ENCODE results near the gene MBD3L2. TPM values are rescaled to one million over a fixed set of nuclear protein-coding genes. Genes with fewer than 3 reads are reported as not detected.
A peak's percentile ranks its signal among the peaks of the same experiment; 100 is the strongest.
"Not testable (repeated sequence)": the region's sequence is repeated elsewhere in the genome, so short reads cannot be mapped to it uniquely, and the experiment has no call there.

Gene MBD3L2
- total and polyA plus RNA-seq, 3 experiments from 2014 or later, result not detected

- H3K9me3 ChIP-seq (ENCODE audit: low read length); DNase-seq; H3K4me3 Mint-ChIP-seq; H3K36me3 Mint-ChIP-seq; POLR2A ChIA-PET; H3K9me3 Mint-ChIP-seq; CTCF ChIA-PET; H3K27me3 ChIP-seq (ENCODE audit: insufficient read depth, low read length, poor library complexity, severe bottlenecking); H3K4me3 ChIP-seq (ENCODE audit: low read length); H3K4me1 Mint-ChIP-seq; H3K4me1 ChIP-seq (ENCODE audit: insufficient read depth, low read length); H3K27me3 Mint-ChIP-seq; H3K36me3 ChIP-seq (ENCODE audit: insufficient read depth, low read length); H3K27ac Mint-ChIP-seq; H3K27ac ChIP-seq (ENCODE audit: low read depth, low read length): not testable (repeated sequence)
Measured at GRCh38 chr19:7054635-7055368, 5.7 kb downstream of the MBD3L2 start.

GRCh38 chr19:7055679-7056078, 6.6 kb downstream of the MBD3L2 start:
- H3K9me3 Mint-ChIP-seq; H3K36me3 ChIP-seq (ENCODE audit: insufficient read depth, low read length); H3K4me1 Mint-ChIP-seq; H3K4me1 ChIP-seq (ENCODE audit: insufficient read depth, low read length); H3K4me3 Mint-ChIP-seq; H3K27ac ChIP-seq (ENCODE audit: low read depth, low read length); CTCF ChIA-PET; H3K27me3 Mint-ChIP-seq; H3K4me3 ChIP-seq (ENCODE audit: low read length); H3K27me3 ChIP-seq (ENCODE audit: insufficient read depth, low read length, poor library complexity, severe bottlenecking); POLR2A ChIA-PET; H3K27ac Mint-ChIP-seq; H3K9me3 ChIP-seq (ENCODE audit: low read length); DNase-seq; H3K36me3 Mint-ChIP-seq: not testable (repeated sequence)

DNA sequence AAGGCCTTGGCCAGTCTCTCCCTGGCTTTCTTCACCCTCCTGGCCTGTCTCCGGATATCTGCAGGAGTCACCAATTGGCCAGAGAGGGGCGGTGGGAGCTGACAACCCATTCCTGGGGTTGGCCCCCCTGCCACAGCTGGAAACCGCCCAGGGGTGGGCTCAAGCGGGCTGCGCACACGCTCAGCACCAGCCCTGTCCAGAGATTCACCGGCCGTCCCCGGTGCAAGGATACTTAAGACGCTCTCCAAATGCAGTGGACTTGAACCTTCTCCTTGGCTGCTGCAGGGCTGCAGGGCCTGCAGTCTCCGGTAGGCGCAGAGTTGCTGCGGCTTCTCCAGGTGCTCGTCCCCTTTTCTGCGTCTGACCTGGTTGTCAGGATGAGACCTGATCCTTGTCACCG, 7.2 kb downstream of the MBD3L2 start:
- CTCF ChIA-PET; H3K9me3 Mint-ChIP-seq; H3K27ac ChIP-seq (ENCODE audit: low read depth, low read length); H3K9me3 ChIP-seq (ENCODE audit: low read length); H3K4me1 Mint-ChIP-seq; H3K27ac Mint-ChIP-seq; H3K36me3 ChIP-seq (ENCODE audit: insufficient read depth, low read length); H3K36me3 Mint-ChIP-seq; H3K27me3 Mint-ChIP-seq; H3K4me1 ChIP-seq (ENCODE audit: insufficient read depth, low read length); POLR2A ChIA-PET; H3K4me3 ChIP-seq (ENCODE audit: low read length); H3K27me3 ChIP-seq (ENCODE audit: insufficient read depth, low read length, poor library complexity, severe bottlenecking); H3K4me3 Mint-ChIP-seq; DNase-seq: not testable (repeated sequence)

GRCh38 chr19:7058576-7058975, 9.5 kb downstream of the MBD3L2 start, which contains the start of gene MBD3L3:
TSS of gene MBD3L3 (minus strand) at chr19:7058676. CDS start at chr19:7058605, 71 bp downstream.
- H3K4me1 Mint-ChIP-seq; POLR2A ChIA-PET; H3K9me3 Mint-ChIP-seq; H3K27ac ChIP-seq (ENCODE audit: low read depth, low read length); CTCF ChIA-PET; H3K9me3 ChIP-seq (ENCODE audit: low read length); DNase-seq; H3K36me3 ChIP-seq (ENCODE audit: insufficient read depth, low read length); H3K36me3 Mint-ChIP-seq; H3K4me3 Mint-ChIP-seq; H3K4me3 ChIP-seq (ENCODE audit: low read length); H3K27ac Mint-ChIP-seq; H3K27me3 Mint-ChIP-seq; H3K27me3 ChIP-seq (ENCODE audit: insufficient read depth, low read length, poor library complexity, severe bottlenecking); H3K4me1 ChIP-seq (ENCODE audit: insufficient read depth, low read length): not testable (repeated sequence)

- H3K27ac ChIP-seq (ENCODE audit: low read depth, low read length); H3K36me3 Mint-ChIP-seq; POLR2A ChIA-PET; H3K27me3 Mint-ChIP-seq; H3K27ac Mint-ChIP-seq; H3K9me3 ChIP-seq (ENCODE audit: low read length); H3K27me3 ChIP-seq (ENCODE audit: insufficient read depth, low read length, poor library complexity, severe bottlenecking); H3K4me1 ChIP-seq (ENCODE audit: insufficient read depth, low read length); H3K4me1 Mint-ChIP-seq; H3K4me3 ChIP-seq (ENCODE audit: low read length); H3K36me3 ChIP-seq (ENCODE audit: insufficient read depth, low read length); H3K9me3 Mint-ChIP-seq; CTCF ChIA-PET; H3K4me3 Mint-ChIP-seq: not testable (repeated sequence)
- peak in 1 of 5 donors; percentile 23 for DNase-seq
Measured at GRCh38 chr19:7059977-7060376, 10.9 kb downstream of the MBD3L2 start.

- Mint-ChIP-seq H3K27me3 (no peaks in the 10 kb centered on the region), H3K4me1 (no peaks in the 10 kb centered on the region), H3K36me3 (no peaks in the 10 kb centered on the region), H3K27ac (no peak overlapping the region), H3K4me3 (no peak overlapping the region), H3K9me3 (no peaks in the 10 kb centered on the region)
- Histone ChIP-seq H3K27me3 (ENCODE audit: insufficient read depth, low read length, poor library complexity, severe bottlenecking) (no peaks in the 10 kb centered on the region), H3K36me3 (ENCODE audit: insufficient read depth, low read length) (no peaks in the 10 kb centered on the region), H3K9me3 (ENCODE audit: low read length) (no peaks in the 10 kb centered on the region), H3K4me3 (ENCODE audit: low read length) (no peak overlapping the region), H3K4me1 (ENCODE audit: insufficient read depth, low read length) (no peaks in the 10 kb centered on the region), H3K27ac (ENCODE audit: low read depth, low read length) (no peak overlapping the region)
- CTCF ChIA-PET, result no interaction called here
- POLR2A ChIA-PET, result no interaction called here
- DNase-seq, result no peak
Measured at GRCh38 chr19:7063339-7063738, 14.2 kb downstream of the MBD3L2 start.

GRCh38 chr19:7063764-7064418, 14.8 kb downstream of the MBD3L2 start:
- no peaks in the 10 kb centered on the region for H3K27me3 Mint-ChIP-seq
- POLR2A ChIA-PET, result no interaction called here

GRCh38 chr19:7067122-7067521, 18.0 kb downstream of the MBD3L2 start:
- H3K36me3 Mint-ChIP-seq, result peaks cover 0 to 20% (median 0%) of the 10 kb centered on the region in 3 donors
- H3K27me3 Mint-ChIP-seq; H3K9me3 Mint-ChIP-seq; H3K36me3 ChIP-seq (ENCODE audit: insufficient read depth, low read length); H3K9me3 ChIP-seq (ENCODE audit: low read length); H3K4me3 ChIP-seq (ENCODE audit: low read length); CTCF ChIA-PET; H3K27me3 ChIP-seq (ENCODE audit: insufficient read depth, low read length, poor library complexity, severe bottlenecking); POLR2A ChIA-PET; H3K4me3 Mint-ChIP-seq; H3K27ac ChIP-seq (ENCODE audit: low read depth, low read length); DNase-seq: not testable (repeated sequence)
- peak overlapping the region in 1 of 8 donors; percentile 36 for H3K27ac Mint-ChIP-seq
- peaks cover 17% of the 10 kb centered on the region for H3K4me1 ChIP-seq (ENCODE audit: insufficient read depth, low read length)
- H3K4me1 Mint-ChIP-seq, result peaks cover 14 to 24% (median 15%) of the 10 kb centered on the region in 3 donors

More at GRCh38 chr19:7063764-7064418, 14.8 kb downstream of the MBD3L2 start:
- H3K9me3 Mint-ChIP-seq, result no peaks in the 10 kb centered on the region
- DNase-seq, result no peak
- no peak overlapping the region for H3K27ac Mint-ChIP-seq
- H3K27ac ChIP-seq (ENCODE audit: low read depth, low read length), result no peak overlapping the region
- no peaks in the 10 kb centered on the region for H3K9me3 ChIP-seq (ENCODE audit: low read length)
- CTCF ChIA-PET, result no interaction called here
- H3K4me1 Mint-ChIP-seq, result peaks cover 2% of the 10 kb centered on the region in 3 donors
- H3K4me1 ChIP-seq (ENCODE audit: insufficient read depth, low read length), result peaks cover 3% of the 10 kb centered on the region
- H3K36me3 Mint-ChIP-seq, result no peaks in the 10 kb centered on the region
- H3K4me3 Mint-ChIP-seq, result peak overlapping the region in 1 of 7 donors; percentile 38
- H3K4me3 ChIP-seq (ENCODE audit: low read length), result no peak overlapping the region
- no peaks in the 10 kb centered on the region for H3K27me3 ChIP-seq (ENCODE audit: insufficient read depth, low read length, poor library complexity, severe bottlenecking)
- no peaks in the 10 kb centered on the region for H3K36me3 ChIP-seq (ENCODE audit: insufficient read depth, low read length)

Measured in CD8-positive, alpha-beta memory T cell (primary cell).